SK-N-SH treated with all-trans-retinoic acid at 6 μM for 48 hours (cell line): Measurements from ENCODE around the gene KCNT2.

ENCODE experiments used
- ATAC-seq: fragments of 200-7000 bp; cut with Tn5 transposase; 3 replicates; pipeline ENCODE4 v1.9.1; 2020; ENCODE audit warnings: mild to moderate bottlenecking, moderate library complexity
- BACH2 ChIP-seq: fragments of 250-450 bp; sonication (Bioruptor Pico); IDR thresholded peaks from 2 replicates; pipeline ENCODE4 v1.9.0; 2021; ENCODE audit warnings: mild to moderate bottlenecking, borderline replicate concordance
- CSRNP3 ChIP-seq: fragments of 250-450 bp; sonication (Bioruptor Pico); IDR thresholded peaks from 2 replicates; pipeline ENCODE4 v1.5.1; 2021; ENCODE audit warnings: mild to moderate bottlenecking, moderate library complexity
- GLIS3 ChIP-seq: fragments of 250-450 bp; sonication (Bioruptor Pico); IDR thresholded peaks from 2 replicates; pipeline ENCODE4 v1.5.0; 2020; ENCODE audit warnings: mild to moderate bottlenecking, moderate library complexity
- OSR1 ChIP-seq: fragments of 250-450 bp; sonication (Bioruptor Pico); IDR thresholded peaks from 2 replicates; pipeline ENCODE4 v1.8.0; 2022; ENCODE audit warnings: moderate library complexity, mild to moderate bottlenecking, inconsistent platforms
- PATZ1 ChIP-seq: fragments of 250-450 bp; sonication (Bioruptor Pico); IDR thresholded peaks from 2 replicates; pipeline ENCODE4 v1.8.0; 2020; ENCODE audit warnings: mild to moderate bottlenecking, moderate library complexity, borderline replicate concordance
- PPARA ChIP-seq: fragments of 250-450 bp; sonication (Bioruptor Pico); IDR thresholded peaks from 2 replicates; pipeline ENCODE4 v1.5.0; 2020; ENCODE audit warnings: mild to moderate bottlenecking, borderline replicate concordance
- RARB ChIP-seq: fragments of 250-450 bp; sonication (Bioruptor Pico); IDR thresholded peaks from 2 replicates; pipeline ENCODE4 v1.8.0; 2021; ENCODE audit warnings: mild to moderate bottlenecking, moderate library complexity
- TOX ChIP-seq: fragments of 250-450 bp; sonication (Bioruptor Pico); IDR thresholded peaks from 2 replicates; pipeline ENCODE4 v1.8.0; 2021; ENCODE audit warnings: mild to moderate bottlenecking, moderate library complexity, borderline replicate concordance
- ZFP3 ChIP-seq: fragments of 250-450 bp; sonication (Bioruptor Pico); IDR thresholded peaks from 2 replicates; pipeline ENCODE4 v1.5.0; 2020; ENCODE audit warnings: mild to moderate bottlenecking, moderate library complexity
- ZFP30 ChIP-seq: fragments of 450-650 bp; formaldehyde crosslinking; IDR thresholded peaks from 2 replicates; pipeline ENCODE4 v1.5.0; 2022; ENCODE audit warnings: mild to moderate bottlenecking, moderate library complexity
- ZNF565 ChIP-seq: fragments of 450-650 bp; formaldehyde crosslinking; conservative IDR thresholded peaks from 2 replicates; pipeline ENCODE4 v1.5.0; 2020; ENCODE audit warnings: low read depth, mild to moderate bottlenecking, moderate library complexity
- ZNF70 ChIP-seq: fragments of 450-650 bp; formaldehyde crosslinking; IDR thresholded peaks from 2 replicates; pipeline ENCODE4 v1.5.0; 2020; ENCODE audit warnings: mild to moderate bottlenecking, moderate library complexity
- ZNF8 ChIP-seq: fragments of 450-650 bp; formaldehyde crosslinking; IDR thresholded peaks from 2 replicates; pipeline ENCODE4 v1.5.0; 2020; ENCODE audit warnings: mild to moderate bottlenecking, moderate library complexity
- TF ChIP-seq, protein P1 (sequence below): fragments of 250-450 bp; sonication (Bioruptor Pico); IDR thresholded peaks from 2 replicates; pipeline ENCODE4 v1.5.1; 2020; ENCODE audit warnings: low read depth, mild to moderate bottlenecking, moderate library complexity
- TF ChIP-seq, protein P2 (sequence below): fragments of 250-450 bp; sonication (Bioruptor Pico); IDR thresholded peaks from 2 replicates; pipeline ENCODE4 v1.5.0; 2020; ENCODE audit warnings: mild to moderate bottlenecking, moderate library complexity
- TF ChIP-seq, protein P3 (sequence below): fragments of 250-450 bp; sonication (Bioruptor Pico); IDR thresholded peaks from 2 replicates; pipeline ENCODE4 v1.8.0; 2021; ENCODE audit warnings: low read depth, mild to moderate bottlenecking, moderate library complexity, borderline replicate concordance

Gene KCNT2

DNA sequence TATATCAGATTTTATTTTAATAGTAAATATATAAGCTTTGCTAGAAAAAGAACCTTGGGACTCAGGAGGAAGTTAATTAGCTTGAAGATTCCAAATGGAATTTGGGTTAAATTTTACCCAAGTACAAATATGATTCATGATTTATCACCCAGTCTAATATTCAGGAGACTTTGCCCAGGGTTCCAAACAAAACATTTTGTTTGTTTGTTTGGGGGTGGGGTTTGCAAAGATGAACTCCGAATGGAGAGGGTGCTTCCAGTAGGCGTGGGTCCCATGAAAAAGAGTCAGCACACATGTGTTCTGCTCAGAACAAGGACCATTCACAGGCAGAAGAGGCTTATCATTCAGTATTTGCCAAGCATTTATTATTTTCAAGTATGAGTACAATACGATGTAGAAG lies 23.5 kb downstream of the KCNT2 start:
- ATAC-seq, result no peak
- TF ChIP-seq ZNF565, result no peak
- TF ChIP-seq, protein P1, sequence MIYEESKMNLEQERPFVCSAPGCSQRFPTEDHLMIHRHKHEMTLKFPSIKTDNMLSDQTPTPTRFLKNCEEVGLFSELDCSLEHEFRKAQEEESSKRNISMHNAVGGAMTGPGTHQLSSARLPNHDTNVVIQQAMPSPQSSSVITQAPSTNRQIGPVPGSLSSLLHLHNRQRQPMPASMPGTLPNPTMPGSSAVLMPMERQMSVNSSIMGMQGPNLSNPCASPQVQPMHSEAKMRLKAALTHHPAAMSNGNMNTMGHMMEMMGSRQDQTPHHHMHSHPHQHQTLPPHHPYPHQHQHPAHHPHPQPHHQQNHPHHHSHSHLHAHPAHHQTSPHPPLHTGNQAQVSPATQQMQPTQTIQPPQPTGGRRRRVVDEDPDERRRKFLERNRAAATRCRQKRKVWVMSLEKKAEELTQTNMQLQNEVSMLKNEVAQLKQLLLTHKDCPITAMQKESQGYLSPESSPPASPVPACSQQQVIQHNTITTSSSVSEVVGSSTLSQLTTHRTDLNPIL, result no peak

DNA sequence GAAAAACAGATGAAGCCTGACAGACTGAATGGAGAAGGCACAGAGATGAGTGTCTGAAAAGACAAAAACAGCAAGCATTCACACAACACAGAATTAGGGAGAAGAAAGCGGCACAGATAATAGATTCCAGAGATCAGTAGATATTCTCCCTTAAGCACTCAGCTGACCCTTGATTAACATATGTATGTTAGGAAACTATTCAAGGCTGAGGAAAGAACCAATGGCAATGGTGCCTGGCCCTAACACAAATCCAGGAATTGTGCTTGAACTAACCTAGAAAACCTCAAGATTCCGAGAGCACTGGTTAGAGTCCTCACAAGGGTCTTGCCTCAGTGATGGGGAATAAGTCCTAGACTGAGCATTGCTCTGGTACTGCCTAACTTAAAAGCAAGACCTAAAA lies 30.9 kb downstream of the KCNT2 start:
- TF ChIP-seq, protein P1, result no peak
- TF ChIP-seq GLIS3 (CRISPR knock-in tag) (no peak), ZFP30 (no peak), BACH2 (no peak), ZNF565 (no peak), OSR1 (CRISPR knock-in tag) (no peak), CSRNP3 (CRISPR knock-in tag) (no peak), ZNF70 (CRISPR knock-in tag) (no peak), PATZ1 (CRISPR knock-in tag) (no peak), RARB (no peak), TOX (CRISPR knock-in tag) (no peak), PPARA (CRISPR knock-in tag) (no peak)
- TF ChIP-seq, protein P2, sequence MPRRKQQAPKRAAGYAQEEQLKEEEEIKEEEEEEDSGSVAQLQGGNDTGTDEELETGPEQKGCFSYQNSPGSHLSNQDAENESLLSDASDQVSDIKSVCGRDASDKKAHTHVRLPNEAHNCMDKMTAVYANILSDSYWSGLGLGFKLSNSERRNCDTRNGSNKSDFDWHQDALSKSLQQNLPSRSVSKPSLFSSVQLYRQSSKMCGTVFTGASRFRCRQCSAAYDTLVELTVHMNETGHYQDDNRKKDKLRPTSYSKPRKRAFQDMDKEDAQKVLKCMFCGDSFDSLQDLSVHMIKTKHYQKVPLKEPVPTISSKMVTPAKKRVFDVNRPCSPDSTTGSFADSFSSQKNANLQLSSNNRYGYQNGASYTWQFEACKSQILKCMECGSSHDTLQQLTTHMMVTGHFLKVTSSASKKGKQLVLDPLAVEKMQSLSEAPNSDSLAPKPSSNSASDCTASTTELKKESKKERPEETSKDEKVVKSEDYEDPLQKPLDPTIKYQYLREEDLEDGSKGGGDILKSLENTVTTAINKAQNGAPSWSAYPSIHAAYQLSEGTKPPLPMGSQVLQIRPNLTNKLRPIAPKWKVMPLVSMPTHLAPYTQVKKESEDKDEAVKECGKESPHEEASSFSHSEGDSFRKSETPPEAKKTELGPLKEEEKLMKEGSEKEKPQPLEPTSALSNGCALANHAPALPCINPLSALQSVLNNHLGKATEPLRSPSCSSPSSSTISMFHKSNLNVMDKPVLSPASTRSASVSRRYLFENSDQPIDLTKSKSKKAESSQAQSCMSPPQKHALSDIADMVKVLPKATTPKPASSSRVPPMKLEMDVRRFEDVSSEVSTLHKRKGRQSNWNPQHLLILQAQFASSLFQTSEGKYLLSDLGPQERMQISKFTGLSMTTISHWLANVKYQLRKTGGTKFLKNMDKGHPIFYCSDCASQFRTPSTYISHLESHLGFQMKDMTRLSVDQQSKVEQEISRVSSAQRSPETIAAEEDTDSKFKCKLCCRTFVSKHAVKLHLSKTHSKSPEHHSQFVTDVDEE (CRISPR knock-in tag), result no peak
- TF ChIP-seq, protein P3, sequence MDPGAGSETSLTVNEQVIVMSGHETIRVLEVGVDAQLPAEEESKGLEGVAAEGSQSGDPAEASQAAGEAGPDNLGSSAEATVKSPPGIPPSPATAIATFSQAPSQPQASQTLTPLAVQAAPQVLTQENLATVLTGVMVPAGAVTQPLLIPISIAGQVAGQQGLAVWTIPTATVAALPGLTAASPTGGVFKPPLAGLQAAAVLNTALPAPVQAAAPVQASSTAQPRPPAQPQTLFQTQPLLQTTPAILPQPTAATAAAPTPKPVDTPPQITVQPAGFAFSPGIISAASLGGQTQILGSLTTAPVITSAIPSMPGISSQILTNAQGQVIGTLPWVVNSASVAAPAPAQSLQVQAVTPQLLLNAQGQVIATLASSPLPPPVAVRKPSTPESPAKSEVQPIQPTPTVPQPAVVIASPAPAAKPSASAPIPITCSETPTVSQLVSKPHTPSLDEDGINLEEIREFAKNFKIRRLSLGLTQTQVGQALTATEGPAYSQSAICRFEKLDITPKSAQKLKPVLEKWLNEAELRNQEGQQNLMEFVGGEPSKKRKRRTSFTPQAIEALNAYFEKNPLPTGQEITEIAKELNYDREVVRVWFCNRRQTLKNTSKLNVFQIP (CRISPR knock-in tag), result no peak
- no peak for ATAC-seq

DNA sequence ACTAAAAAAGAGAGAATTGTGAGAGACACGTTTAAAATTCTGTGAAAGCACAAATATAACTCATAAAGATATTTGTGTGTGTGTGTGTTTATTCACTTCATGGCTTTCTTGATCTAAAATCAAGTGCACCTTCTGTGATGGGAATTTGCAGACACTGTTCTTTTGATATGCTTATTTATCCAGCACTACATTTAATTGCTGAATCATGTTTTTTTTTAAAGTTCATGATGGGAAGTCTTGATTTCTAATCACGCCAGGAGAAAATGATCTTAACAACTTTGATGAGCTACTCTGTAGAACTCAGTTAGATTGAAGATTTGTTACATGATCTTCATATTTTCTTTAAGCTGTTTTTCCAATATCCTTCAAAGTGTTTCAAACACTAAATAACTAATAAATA lies 35.0 kb downstream of the KCNT2 start:
- ATAC-seq, result no peak
- no peak for TF ChIP-seq ZNF8
- TF ChIP-seq, protein P3 (CRISPR knock-in tag), result no peak
- no peak for TF ChIP-seq ZFP30
- TF ChIP-seq CSRNP3 (CRISPR knock-in tag), result no peak
- no peak for TF ChIP-seq ZFP3 (CRISPR knock-in tag)
